Neural cell (in vitro differentiated cells): ENCODE data around the gene NLRP10. TPM values are rescaled to one million over a fixed set of nuclear protein-coding genes. Genes with fewer than 3 reads are reported as not detected.

Experiments
- H2AFZ ChIP-seq: fragments of 200-600, 300-800 bp; sonication (generic), shearing (Covaris generic); 2 replicates; pipeline ENCODE4 v1.6.0; 2014; ENCODE audit warnings: low read depth, mild to moderate bottlenecking, antibody characterized with exemption, low read length, moderate library complexity
- H3F3A ChIP-seq: fragments of 200-600 bp; shearing (Covaris generic); 2 replicates; pipeline ENCODE4 v1.6.1; 2016; ENCODE audit warnings: mild to moderate bottlenecking, moderate library complexity, mixed read lengths, antibody characterized with exemption, low read length; ENCODE audit not compliant: insufficient read depth, poor library complexity, severe bottlenecking
- H3K27ac ChIP-seq: fragments of 200-600, 300-800 bp; sonication (generic), shearing (Covaris generic); 2 replicates; pipeline ENCODE4 v1.5.1; 2014; ENCODE audit warnings: mild to moderate bottlenecking, low read length, moderate library complexity
- H3K27me3 ChIP-seq: fragments of 300-800, 200-600 bp; sonication (generic), shearing (Covaris generic); 2 replicates; pipeline ENCODE4 v1.6.0; 2014; ENCODE audit warnings: mild to moderate bottlenecking, low read depth, low read length, moderate library complexity; ENCODE audit not compliant: insufficient read depth
- H3K36me3 ChIP-seq: fragments of 300-800, 200-600 bp; sonication (generic), shearing (Covaris generic); 2 replicates; pipeline ENCODE4 v1.5.1; 2014; ENCODE audit warnings: mild to moderate bottlenecking, antibody characterized with exemption, low read length, moderate library complexity; ENCODE audit not compliant: insufficient read depth
- H3K4me2 ChIP-seq: fragments of 300-800, 200-600 bp; sonication (generic), shearing (Covaris generic); 2 replicates; pipeline ENCODE4 v1.6.0; 2014; ENCODE audit warnings: mild to moderate bottlenecking, low read length
- H3K4me3 ChIP-seq: fragments of 300-800, 200-600 bp; sonication (generic), shearing (Covaris generic); 2 replicates; pipeline ENCODE4 v1.5.1; 2014; ENCODE audit warnings: mild to moderate bottlenecking, low read length, moderate library complexity
- H3K79me2 ChIP-seq: fragments of 200-600 bp; shearing (Covaris generic); replicated peaks from 2 replicates; pipeline ENCODE4 v1.6.0; 2014; ENCODE audit warnings: mild to moderate bottlenecking, low read length, moderate library complexity; ENCODE audit not compliant: insufficient read depth
- H3K9ac ChIP-seq: fragments of 300-800, 200-600 bp; sonication (generic), shearing (Covaris generic); 2 replicates; pipeline ENCODE4 v1.6.1; 2016; ENCODE audit warnings: mild to moderate bottlenecking, low read length, mixed read lengths
- H3K9me2 ChIP-seq: fragments of 200-600 bp; shearing (Covaris generic); 2 replicates; pipeline ENCODE4 v1.6.1; 2016; ENCODE audit warnings: mild to moderate bottlenecking, low read length, mixed read lengths; ENCODE audit not compliant: insufficient read depth
- H3K9me3 ChIP-seq: fragments of 200-600, 300-800 bp; sonication (generic), shearing (Covaris generic); 2 replicates; pipeline ENCODE4 v1.6.1; 2016; ENCODE audit warnings: mild to moderate bottlenecking, mixed run types, low read length, moderate library complexity, mixed read lengths
- H4K20me1 ChIP-seq: fragments of 200-600 bp; shearing (Covaris generic); 2 replicates; pipeline ENCODE4 v1.6.1; 2016; ENCODE audit warnings: mild to moderate bottlenecking, mixed run types; ENCODE audit not compliant: insufficient read depth
- EP300 ChIP-seq: fragments of 450-650 bp; conservative IDR thresholded peaks from 2 replicates; pipeline ENCODE4 v1.6.1; 2014; ENCODE audit warnings: antibody characterized with exemption, mild to moderate bottlenecking, moderate library complexity; ENCODE audit not compliant: poor library complexity, severe bottlenecking
- EZH2 ChIP-seq: fragments of 200-600, 300-800 bp; shearing (Covaris generic), sonication (generic); IDR thresholded peaks from 2 replicates; pipeline ENCODE4 v1.6.1; 2014; ENCODE audit warnings: antibody characterized with exemption, low read length, borderline replicate concordance, mild to moderate bottlenecking; ENCODE audit not compliant: insufficient read depth, poor library complexity, severe bottlenecking
- MXI1 ChIP-seq: fragments of 450-650 bp; conservative IDR thresholded peaks from 2 replicates; pipeline ENCODE4 v1.6.1; 2014; ENCODE audit warnings: antibody characterized with exemption, mild to moderate bottlenecking; ENCODE audit not compliant: poor library complexity, severe bottlenecking
- POLR2AphosphoS5 ChIP-seq: IDR thresholded peaks from 2 replicates; pipeline ENCODE4 v1.6.1; 2012
- SMC3 ChIP-seq: fragments of 450-650 bp; conservative IDR thresholded peaks from 2 replicates; pipeline ENCODE4 v1.6.1; 2014; ENCODE audit warnings: antibody characterized with exemption, mild to moderate bottlenecking, moderate library complexity; ENCODE audit not compliant: poor library complexity
- TAF1 ChIP-seq: IDR thresholded peaks from 2 replicates; pipeline ENCODE4 v1.6.1; 2012; ENCODE audit warnings: low read depth
- polyA plus RNA-seq: library from polyadenylated mRNA; depleted of rRNA; stranded (reverse); fragments of >200 nt; gene quantifications from 2 replicates; pipeline ENCODE4 v1.2.3, GENCODE V29; 2014
- TF ChIP-seq, protein P1 (sequence below): fragments of 450-650 bp; IDR thresholded peaks from 2 replicates; pipeline ENCODE4 v1.5.1; 2014; ENCODE audit warnings: antibody characterized with exemption, mild to moderate bottlenecking, moderate library complexity; ENCODE audit not compliant: poor library complexity, severe bottlenecking
- TF ChIP-seq, protein P2 (sequence below): IDR thresholded peaks from 2 replicates; pipeline ENCODE4 v1.6.1; 2012; ENCODE audit warnings: borderline replicate concordance

NLRP10 gene
- polyA plus RNA-seq, 1 donor from 2014 or later = not detected

DNA sequence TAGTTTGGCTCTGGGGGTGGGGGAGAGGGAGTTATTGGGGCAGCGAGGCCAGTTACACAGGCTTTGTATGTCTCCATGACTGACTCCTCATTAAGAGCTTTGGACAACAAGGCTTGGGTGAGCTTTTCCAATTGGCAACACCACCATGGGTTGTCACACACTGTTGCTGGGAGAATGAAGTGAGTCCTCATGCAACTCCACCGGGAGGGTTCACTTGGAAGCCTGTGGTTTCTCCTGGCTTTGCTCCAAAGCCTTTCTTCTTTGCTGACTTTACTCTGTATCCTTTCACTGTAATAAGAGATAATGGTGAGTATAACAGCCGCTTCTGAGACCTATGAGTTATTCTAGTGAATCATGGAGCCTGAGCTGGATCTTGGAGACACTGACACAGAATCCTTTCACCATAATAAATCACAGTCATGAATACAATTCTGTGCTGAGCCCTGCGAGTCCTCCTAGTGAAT is 46.8 kb upstream of the NLRP10 start:
- Histone ChIP-seq H3K79me2 (no peaks in the 10 kb centered on the region), H3F3A (no peaks in the 10 kb centered on the region), H3K27me3 (no peaks in the 10 kb centered on the region), H3K9me2 (no peaks in the 10 kb centered on the region), H4K20me1 (no peaks in the 10 kb centered on the region), H3K27ac (no peak overlapping the region), H2AFZ (no peak overlapping the region), H3K9me3 (no peaks in the 10 kb centered on the region), H3K36me3 (no peaks in the 10 kb centered on the region), H3K4me3 (no peak overlapping the region), H3K4me2 (no peak overlapping the region), H3K9ac (no peak overlapping the region)
- TF ChIP-seq POLR2AphosphoS5 = no peak
- no peak for TF ChIP-seq MXI1
- TF ChIP-seq SMC3 = no peak
- TF ChIP-seq EZH2 = no peak
- TF ChIP-seq EP300 = no peak
- TF ChIP-seq, protein P1, sequence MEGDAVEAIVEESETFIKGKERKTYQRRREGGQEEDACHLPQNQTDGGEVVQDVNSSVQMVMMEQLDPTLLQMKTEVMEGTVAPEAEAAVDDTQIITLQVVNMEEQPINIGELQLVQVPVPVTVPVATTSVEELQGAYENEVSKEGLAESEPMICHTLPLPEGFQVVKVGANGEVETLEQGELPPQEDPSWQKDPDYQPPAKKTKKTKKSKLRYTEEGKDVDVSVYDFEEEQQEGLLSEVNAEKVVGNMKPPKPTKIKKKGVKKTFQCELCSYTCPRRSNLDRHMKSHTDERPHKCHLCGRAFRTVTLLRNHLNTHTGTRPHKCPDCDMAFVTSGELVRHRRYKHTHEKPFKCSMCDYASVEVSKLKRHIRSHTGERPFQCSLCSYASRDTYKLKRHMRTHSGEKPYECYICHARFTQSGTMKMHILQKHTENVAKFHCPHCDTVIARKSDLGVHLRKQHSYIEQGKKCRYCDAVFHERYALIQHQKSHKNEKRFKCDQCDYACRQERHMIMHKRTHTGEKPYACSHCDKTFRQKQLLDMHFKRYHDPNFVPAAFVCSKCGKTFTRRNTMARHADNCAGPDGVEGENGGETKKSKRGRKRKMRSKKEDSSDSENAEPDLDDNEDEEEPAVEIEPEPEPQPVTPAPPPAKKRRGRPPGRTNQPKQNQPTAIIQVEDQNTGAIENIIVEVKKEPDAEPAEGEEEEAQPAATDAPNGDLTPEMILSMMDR = no peak
- TF ChIP-seq, protein P2, sequence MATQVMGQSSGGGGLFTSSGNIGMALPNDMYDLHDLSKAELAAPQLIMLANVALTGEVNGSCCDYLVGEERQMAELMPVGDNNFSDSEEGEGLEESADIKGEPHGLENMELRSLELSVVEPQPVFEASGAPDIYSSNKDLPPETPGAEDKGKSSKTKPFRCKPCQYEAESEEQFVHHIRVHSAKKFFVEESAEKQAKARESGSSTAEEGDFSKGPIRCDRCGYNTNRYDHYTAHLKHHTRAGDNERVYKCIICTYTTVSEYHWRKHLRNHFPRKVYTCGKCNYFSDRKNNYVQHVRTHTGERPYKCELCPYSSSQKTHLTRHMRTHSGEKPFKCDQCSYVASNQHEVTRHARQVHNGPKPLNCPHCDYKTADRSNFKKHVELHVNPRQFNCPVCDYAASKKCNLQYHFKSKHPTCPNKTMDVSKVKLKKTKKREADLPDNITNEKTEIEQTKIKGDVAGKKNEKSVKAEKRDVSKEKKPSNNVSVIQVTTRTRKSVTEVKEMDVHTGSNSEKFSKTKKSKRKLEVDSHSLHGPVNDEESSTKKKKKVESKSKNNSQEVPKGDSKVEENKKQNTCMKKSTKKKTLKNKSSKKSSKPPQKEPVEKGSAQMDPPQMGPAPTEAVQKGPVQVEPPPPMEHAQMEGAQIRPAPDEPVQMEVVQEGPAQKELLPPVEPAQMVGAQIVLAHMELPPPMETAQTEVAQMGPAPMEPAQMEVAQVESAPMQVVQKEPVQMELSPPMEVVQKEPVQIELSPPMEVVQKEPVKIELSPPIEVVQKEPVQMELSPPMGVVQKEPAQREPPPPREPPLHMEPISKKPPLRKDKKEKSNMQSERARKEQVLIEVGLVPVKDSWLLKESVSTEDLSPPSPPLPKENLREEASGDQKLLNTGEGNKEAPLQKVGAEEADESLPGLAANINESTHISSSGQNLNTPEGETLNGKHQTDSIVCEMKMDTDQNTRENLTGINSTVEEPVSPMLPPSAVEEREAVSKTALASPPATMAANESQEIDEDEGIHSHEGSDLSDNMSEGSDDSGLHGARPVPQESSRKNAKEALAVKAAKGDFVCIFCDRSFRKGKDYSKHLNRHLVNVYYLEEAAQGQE = no peak
- no peak for TF ChIP-seq TAF1

DNA sequence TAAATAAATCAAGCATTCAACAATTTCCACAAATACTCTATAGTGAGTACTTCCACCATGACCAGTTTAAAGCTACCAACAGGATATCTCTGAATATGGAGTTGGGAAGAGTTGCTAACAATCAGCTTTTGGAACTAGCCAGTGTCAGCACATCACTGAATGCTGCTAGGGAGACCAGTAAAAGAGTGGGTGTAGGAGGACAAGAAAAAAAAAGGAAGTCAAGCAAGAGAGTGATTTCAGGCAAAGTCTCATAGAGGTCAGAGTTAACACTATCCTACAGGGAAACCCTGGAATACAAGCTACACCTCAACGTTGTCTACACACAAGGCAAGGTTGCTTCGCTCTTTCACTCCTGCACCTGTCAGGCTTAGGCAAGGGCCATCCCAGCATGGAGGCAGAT is 46.1 kb upstream of the NLRP10 start:
- Histone ChIP-seq H3K9ac (no peak overlapping the region), H3K27ac (no peak overlapping the region), H3K79me2 (no peaks in the 10 kb centered on the region), H3K4me3 (no peak overlapping the region), H3K4me2 (no peak overlapping the region), H2AFZ (no peak overlapping the region), H3K9me2 (no peaks in the 10 kb centered on the region), H4K20me1 (no peaks in the 10 kb centered on the region), H3K27me3 (no peaks in the 10 kb centered on the region), H3F3A (no peaks in the 10 kb centered on the region), H3K36me3 (no peaks in the 10 kb centered on the region), H3K9me3 (no peaks in the 10 kb centered on the region)
- TF ChIP-seq EZH2 (no peak), MXI1 (no peak), POLR2AphosphoS5 (no peak), TAF1 (no peak), EP300 (no peak)
- TF ChIP-seq, protein P1 = no peak
